NCI-H2227 (cell line): ENCODE data around the gene SESN2.
A peak's percentile ranks its signal among the peaks of the same experiment; 100 is the strongest.

Source experiments
- DNase-seq: peaks from one replicate; lab custom pipeline; 2025; ENCODE audit not compliant: unreplicated experiment; lab: John Stamatoyannopoulos, UW

Gene SESN2

GRCh38 chr1:28282426-28283407 lies 23.4 kb downstream of the SESN2 start:
- no peak for DNase-seq

- DNase-seq, result no peak
These were observed 26.8 kb downstream of the SESN2 start for GRCh38 chr1:28286111-28286510.

DNA sequence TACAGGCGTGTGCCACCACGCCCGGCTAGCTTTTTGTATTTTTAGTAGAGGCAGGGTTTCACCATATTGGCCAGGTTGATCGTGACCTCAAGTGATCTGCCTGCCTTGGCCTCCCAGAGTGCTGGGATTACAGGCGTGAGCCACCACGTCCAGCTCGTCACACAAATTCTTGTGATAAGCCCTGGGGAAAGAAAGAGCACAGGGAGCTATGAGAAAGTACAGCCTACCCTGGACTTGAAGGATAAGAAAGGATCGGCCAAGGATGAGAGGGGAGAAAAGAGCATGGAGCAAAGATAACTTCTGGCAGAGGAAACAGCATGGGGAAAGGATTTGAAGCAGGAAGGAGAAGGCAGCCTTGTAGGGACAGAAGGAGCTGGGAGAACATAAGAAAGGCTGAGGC lies 29.2 kb downstream of the SESN2 start:
- DNase-seq, result no peak

- no peak for DNase-seq
These were observed 31.5 kb downstream of the SESN2 start for GRCh38 chr1:28290851-28291250.

GRCh38 chr1:28291711-28292110 lies 32.4 kb downstream of the SESN2 start:
- DNase-seq, result no peak

- DNase-seq, result no peak
These were observed 36.6 kb downstream of the SESN2 start for GRCh38 chr1:28295936-28296335.

DNA sequence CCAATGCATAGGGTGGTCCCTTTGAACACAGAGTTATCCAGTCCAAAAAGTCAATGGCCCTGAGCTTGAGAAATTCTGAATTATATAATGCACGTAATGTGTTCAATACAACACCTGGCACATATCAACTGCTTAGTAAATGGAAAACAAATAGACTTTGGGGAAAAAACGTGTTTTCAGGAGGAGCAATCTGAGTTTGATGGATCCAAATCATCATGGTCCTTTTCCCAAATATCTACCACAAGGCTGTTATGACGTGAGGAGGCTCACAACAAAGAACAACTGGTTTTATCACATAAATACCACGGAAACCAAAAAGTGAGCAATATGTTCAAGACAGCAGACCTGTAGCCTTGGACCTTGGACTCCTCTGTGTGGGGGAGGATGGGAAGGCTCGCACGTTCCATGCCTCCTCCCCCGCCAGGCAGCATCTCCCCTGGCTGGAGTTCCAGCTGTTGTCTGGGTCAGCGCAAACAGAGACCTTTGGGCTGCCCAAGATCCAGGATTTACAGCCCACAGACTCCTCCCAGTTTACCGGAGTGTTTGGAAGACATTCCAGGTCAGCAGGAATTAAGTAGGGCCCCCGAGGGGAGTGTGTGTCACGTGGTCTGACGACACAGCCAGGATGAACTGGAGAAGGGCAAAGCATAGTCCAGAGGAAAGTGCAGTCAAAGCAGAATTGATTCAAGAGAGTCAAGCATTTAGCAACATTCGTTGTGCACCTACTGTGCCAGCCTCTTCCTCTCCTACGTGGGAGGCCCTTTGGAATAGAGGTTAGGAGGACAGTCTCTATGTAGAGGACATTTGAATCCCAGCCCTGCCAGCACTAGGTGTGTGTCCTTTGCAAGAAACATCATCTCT lies 37.3 kb downstream of the SESN2 start:
- peak; percentile 86 for DNase-seq

DNA sequence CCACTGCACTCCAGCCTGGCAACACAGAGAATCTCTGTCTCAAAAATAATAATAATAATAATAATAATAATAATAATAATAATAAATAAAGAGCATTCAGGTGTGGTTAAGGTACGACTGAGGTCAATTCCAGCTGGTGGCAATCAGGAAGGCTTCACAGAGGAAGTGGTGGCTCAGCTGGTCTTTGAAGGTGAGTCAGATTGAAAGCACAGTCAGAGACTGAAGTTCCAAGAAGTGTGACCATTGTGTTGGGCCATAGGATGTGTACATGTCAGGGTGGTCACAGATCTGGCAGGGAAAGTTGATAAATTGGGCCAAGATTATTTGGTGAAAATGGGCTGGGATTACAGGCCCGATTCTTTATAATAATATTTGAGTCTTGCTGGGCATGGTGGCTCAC lies 38.5 kb downstream of the SESN2 start:
- DNase-seq, result no peak

- no peak for DNase-seq
These were observed 39.1 kb downstream of the SESN2 start for GRCh38 chr1:28298438-28298837.

DNA sequence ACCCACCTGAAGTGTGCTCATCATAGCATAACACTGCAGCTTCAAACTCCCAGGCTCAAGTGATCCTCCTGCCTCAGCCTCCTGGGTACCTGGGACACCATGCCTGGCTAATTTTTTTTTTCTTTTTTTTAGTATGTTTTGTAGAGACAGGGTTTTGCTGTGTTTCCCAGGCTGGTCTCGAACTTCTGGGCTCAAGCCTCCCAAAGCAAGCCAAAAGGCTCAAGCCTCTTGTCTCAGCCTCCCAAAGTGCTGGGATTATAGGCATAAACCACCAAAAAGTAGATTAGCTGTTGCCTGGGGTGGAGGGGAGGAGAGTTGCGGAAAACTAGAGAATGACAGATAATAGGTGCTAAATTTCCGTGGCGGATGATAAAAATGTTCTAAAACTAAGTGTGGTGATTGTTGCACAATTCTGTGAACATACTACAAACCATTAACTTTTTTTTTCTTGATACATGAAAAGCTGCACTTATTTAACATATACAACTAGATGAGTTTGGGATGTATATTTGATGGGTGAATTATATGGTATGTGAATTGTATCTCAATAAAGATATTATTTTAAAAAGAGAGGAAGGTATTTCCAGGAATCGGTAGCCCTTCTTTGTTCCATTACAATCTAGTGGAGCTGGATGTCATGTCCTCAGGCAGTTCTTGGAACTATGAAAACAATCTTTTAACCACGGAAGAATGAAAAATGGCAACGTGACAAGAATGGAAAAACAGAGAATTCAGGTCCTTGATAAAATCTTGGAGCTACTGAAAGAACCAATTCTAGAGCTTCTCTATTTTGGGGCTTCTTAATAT lies 42.3 kb downstream of the SESN2 start:
- DNase-seq, result no peak

- DNase-seq, result no peak
These were observed 42.9 kb downstream of the SESN2 start for GRCh38 chr1:28302247-28302646.

GRCh38 chr1:28306301-28306949 lies 47.1 kb downstream of the SESN2 start:
- DNase-seq, result no peak

- DNase-seq, result no peak
These were observed 49.4 kb downstream of the SESN2 start for GRCh38 chr1:28308750-28309149.

GRCh38 chr1:28309702-28310101 lies 50.4 kb downstream of the SESN2 start:
- no peak for DNase-seq

DNA sequence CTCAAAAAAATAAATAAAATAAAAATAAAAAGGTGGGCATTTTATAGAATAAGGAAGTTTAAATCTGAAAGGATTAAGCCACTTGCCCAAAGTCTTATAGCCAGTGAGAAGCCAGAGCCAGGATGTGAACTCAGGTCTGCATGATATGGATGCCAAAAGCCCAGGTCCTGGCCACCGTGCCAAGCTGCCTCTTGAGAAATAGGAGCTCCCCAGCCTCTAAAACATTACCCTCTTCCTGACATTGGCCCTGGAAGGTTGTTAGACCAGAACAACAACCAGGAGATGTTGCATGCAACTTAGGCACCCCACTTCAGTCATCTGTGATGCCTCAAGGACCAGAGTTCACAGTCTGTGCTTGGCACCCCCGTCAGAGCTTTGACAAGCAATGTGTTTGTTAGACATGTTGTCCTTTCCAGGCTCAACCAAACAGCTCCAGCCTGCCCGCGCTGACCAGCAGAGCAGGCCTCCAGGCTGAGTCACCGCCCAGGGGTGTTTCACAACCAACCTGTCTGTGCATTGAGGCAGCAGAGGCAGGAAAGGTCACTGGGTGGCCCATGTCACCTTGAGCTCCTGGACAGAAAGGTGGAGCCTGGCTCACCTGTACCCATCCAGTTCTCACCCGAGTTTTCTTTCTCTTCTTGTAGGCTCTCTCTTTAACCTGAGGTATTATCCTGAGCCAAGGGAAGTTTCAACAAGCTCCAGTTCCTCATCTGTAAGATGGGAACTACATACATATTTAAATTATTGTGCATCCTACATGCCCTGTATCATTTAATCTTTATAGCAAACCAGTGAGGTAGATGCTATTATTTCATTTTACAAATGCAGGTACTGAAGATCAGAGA lies 54.6 kb downstream of the SESN2 start:
- no peak for DNase-seq

GRCh38 chr1:28314547-28314941 lies 55.2 kb downstream of the SESN2 start:
- no peak for DNase-seq

- no peak for DNase-seq
These were observed 57.7 kb downstream of the SESN2 start for GRCh38 chr1:28317014-28317413.

- DNase-seq, result no peak
These were observed 62.9 kb downstream of the SESN2 start for GRCh38 chr1:28322194-28322593.

- no peak for DNase-seq
These were observed 64.4 kb downstream of the SESN2 start for GRCh38 chr1:28323720-28324119.

DNA sequence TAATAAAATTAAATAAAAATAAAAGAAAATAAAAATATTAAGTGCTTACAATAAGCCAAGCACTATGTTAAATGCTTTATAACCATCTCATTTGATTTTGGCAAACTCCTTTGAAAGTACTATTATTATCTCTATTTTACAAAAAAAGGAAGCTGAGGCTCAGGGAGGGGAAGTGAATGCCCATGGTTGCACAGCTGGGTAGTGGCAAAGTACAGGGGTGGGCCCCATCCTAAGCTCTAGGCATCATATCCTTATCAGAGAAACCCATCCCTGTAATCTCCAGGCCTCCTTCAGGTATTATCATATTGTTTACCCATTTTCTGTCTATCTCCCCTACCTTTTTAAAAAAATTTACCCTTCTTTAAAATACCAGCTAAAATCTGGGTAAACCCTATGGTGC lies 67.2 kb downstream of the SESN2 start:
- DNase-seq, result no peak
